IPS-NIHi11 (cell line): ENCODE data around the gene ASIC3.
A peak's percentile ranks its signal among the peaks of the same experiment; 100 is the strongest.

ENCODE experiments used
- DNase-seq: peaks from one replicate; pipeline ENCODE4 v3.0.0; 2012; ENCODE audit warnings: mixed read lengths, low spot score

The ASIC3 gene

GRCh38 chr7:151085691-151086620 lies 37.6 kb downstream of the ASIC3 start, which contains the start of gene AGAP3:
Gene AGAP3 (plus strand): TSS chr7:151086475. CDS start chr7:151086742, 267 bp downstream.
- peak; percentile 91 for DNase-seq

GRCh38 chr7:151086802-151087244 lies 38.5 kb downstream of the ASIC3 start:
- DNase-seq, result no peak

- DNase-seq, result peak; percentile 53
Measured at GRCh38 chr7:151087245-151088018, 39.1 kb downstream of the ASIC3 start.

GRCh38 chr7:151088019-151088855 lies 39.9 kb downstream of the ASIC3 start:
- no peak for DNase-seq

GRCh38 chr7:151088856-151089699 lies 40.7 kb downstream of the ASIC3 start:
- no peak for DNase-seq

- DNase-seq, result no peak
Measured at GRCh38 chr7:151089893-151090730, 41.8 kb downstream of the ASIC3 start.

GRCh38 chr7:151091003-151091402 lies 42.7 kb downstream of the ASIC3 start:
- no peak for DNase-seq

GRCh38 chr7:151091431-151091830 lies 43.1 kb downstream of the ASIC3 start:
- DNase-seq, result peak; percentile 72

GRCh38 chr7:151091988-151092387 lies 43.7 kb downstream of the ASIC3 start:
- no peak for DNase-seq

- no peak for DNase-seq
Measured at GRCh38 chr7:151093748-151094147, 45.4 kb downstream of the ASIC3 start.

- DNase-seq, result no peak
Measured at GRCh38 chr7:151094675-151095074, 46.3 kb downstream of the ASIC3 start.

- DNase-seq, result no peak
Measured at GRCh38 chr7:151095123-151095797, 46.9 kb downstream of the ASIC3 start.

GRCh38 chr7:151095828-151096475 lies 47.6 kb downstream of the ASIC3 start:
- DNase-seq, result no peak

GRCh38 chr7:151099486-151100211 lies 51.3 kb downstream of the ASIC3 start:
- no peak for DNase-seq

- DNase-seq, result no peak
Measured at GRCh38 chr7:151100921-151101320, 52.6 kb downstream of the ASIC3 start.

- DNase-seq, result no peak
Measured at GRCh38 chr7:151101621-151102396, 53.5 kb downstream of the ASIC3 start.
